Brain microvascular endothelial cell (primary cell): ENCODE data around the gene NINJ1.

Experiments used
- DNase-seq: peaks from one replicate; pipeline ENCODE4 v3.0.0-alpha.2; 2020
- H3K27ac ChIP-seq: fragments of 250-450 bp; sonication (Bioruptor Pico); 2 replicates; pipeline ENCODE4 v1.5.1; 2020; ENCODE audit warnings: mild to moderate bottlenecking, moderate library complexity
- H3K27me3 ChIP-seq: fragments of 250-450 bp; sonication (Bioruptor Pico); replicated peaks from 2 replicates; pipeline ENCODE4 v1.5.1; 2020; ENCODE audit warnings: mild to moderate bottlenecking
- H3K36me3 ChIP-seq: fragments of 250-450 bp; sonication (Bioruptor Pico); replicated peaks from 2 replicates; pipeline ENCODE4 v1.5.1; 2020; ENCODE audit warnings: mild to moderate bottlenecking
- H3K4me3 ChIP-seq: 2 replicates; pipeline ENCODE4 v1.5.1; 2011; ENCODE audit warnings: low read depth, mild to moderate bottlenecking, control low read depth, low read length, moderate library complexity
- CTCF ChIP-seq: IDR thresholded peaks from 2 replicates; pipeline ENCODE4 v1.5.1; 2011; ENCODE audit warnings: low read depth, mild to moderate bottlenecking, moderate library complexity, low read length, control low read depth, inconsistent platforms; ENCODE audit errors: missing control alignments
- in situ Hi-C: cut with HindIII; loops from 2 replicates; pipeline ENCODE4 v1.10.0; 2017; ENCODE audit warnings: low sequenced_read_pairs, low pct_ligation_motif_present

NINJ1 gene

DNA sequence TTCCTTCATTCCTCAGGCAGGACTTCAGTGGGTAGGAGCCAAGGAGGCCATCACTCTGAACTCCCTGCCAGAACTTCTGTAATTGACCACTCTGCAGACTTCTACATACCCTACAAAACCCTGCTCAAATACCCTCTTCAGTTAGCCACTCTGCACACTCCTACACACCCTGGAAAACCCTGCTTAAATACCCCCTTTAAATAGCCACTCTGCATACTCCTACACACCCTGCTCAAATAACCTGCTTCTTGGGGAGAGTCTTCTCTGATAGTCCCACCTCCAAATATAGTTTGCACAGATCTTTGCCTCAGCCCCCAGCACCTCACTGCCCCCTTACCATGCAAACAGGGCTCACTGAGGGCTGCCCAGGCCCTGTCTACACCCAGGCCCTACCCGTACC, 56.7 kb downstream of the NINJ1 start:
- no peaks in the 10 kb centered on the region for H3K27me3 ChIP-seq
- no peak for DNase-seq
- in situ Hi-C loops, result no loop called here
- no peak overlapping the region for H3K4me3 ChIP-seq
- no peaks in the 10 kb centered on the region for H3K36me3 ChIP-seq
- TF ChIP-seq CTCF, result no peak
- no peak overlapping the region for H3K27ac ChIP-seq

DNA sequence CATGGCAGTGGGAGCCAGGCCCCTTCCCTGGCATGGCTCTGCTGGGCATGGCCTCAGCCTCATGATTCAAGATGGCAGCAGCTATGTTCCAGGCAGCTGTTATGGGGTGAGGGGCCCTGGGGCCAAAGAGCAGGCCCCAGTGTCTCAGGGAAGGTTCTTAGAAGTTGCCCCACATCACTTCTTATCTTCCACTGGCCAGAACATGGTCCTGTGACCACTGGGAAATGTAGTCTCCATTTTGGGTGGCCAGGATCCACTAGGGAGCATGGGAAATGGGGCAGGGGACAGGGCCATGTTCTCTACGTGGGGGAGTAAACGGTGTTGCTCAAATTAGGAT, 57.3 kb downstream of the NINJ1 start:
- no peak for DNase-seq
- no peaks in the 10 kb centered on the region for H3K36me3 ChIP-seq
- H3K27me3 ChIP-seq, result no peaks in the 10 kb centered on the region
- no peak for TF ChIP-seq CTCF
- in situ Hi-C loops, result no loop called here
- no peak overlapping the region for H3K4me3 ChIP-seq
- H3K27ac ChIP-seq, result no peak overlapping the region

DNA sequence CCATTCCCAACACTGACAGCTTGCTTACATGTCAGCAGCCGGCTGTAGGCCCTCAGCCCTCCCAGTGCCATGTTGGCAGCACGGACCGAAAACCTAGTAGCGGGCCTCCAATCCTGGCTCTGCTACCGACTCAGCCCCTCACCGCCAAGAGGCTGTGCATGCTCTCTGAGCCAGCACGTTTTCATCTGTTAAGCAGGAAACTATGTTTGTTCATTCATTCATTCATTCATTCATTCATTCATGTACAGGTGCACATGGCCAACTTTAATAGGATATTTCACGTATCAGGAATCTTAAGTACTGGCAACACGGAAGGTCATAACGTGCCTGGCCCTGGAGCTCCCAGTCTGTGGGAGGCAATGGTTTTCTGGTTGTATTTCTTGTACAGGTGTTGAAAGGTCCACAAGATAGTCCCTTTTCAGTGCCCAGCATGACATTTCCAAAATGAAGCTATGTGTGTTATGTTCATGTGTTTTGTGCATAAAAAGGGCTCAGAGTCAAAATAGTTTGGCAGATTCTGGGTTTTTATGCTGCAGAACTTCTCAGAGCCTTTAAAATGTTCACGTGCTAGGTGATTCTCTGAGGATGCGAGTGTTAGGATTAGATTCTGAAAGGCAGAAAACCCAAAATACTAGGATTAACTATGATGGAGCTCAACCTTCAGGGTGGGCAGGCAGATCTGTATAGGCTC, 57.8 kb downstream of the NINJ1 start:
- no peak for TF ChIP-seq CTCF
- Histone ChIP-seq H3K4me3 (no peak overlapping the region), H3K27ac (no peak overlapping the region), H3K27me3 (no peaks in the 10 kb centered on the region), H3K36me3 (no peaks in the 10 kb centered on the region)
- in situ Hi-C loops, result no loop called here
- no peak for DNase-seq

- H3K4me3 ChIP-seq, result no peak overlapping the region
- no peak for DNase-seq
- H3K36me3 ChIP-seq, result no peaks in the 10 kb centered on the region
- no peak overlapping the region for H3K27ac ChIP-seq
- no peak for TF ChIP-seq CTCF
- in situ Hi-C loops, result no loop called here
- no peaks in the 10 kb centered on the region for H3K27me3 ChIP-seq
These were observed 61.7 kb downstream of the NINJ1 start for GRCh38 chr9:93072383-93072795.
